GM23338 (cell line): Measurements from ENCODE around the gene S100A16.

Source experiments
- CREB1 ChIP-seq: fragments of 250-450 bp; sonication (Bioruptor Pico); IDR thresholded peaks from 2 replicates; pipeline ENCODE4 v1.5.0; 2020; ENCODE audit warnings: low read depth, mild to moderate bottlenecking, moderate library complexity
- CTCF ChIP-seq, 2 experiments: fragments of 200-600 bp in 1 of 2; sonication (generic) in 1 of 2; conservative IDR thresholded peaks; 2 replicates each; pipeline versions ENCODE4 v1.5.1 to v1.6.1; 2016 to 2017; ENCODE audit warnings: antibody characterized with exemption in 2 of 2, low read depth in 2 of 2, mild to moderate bottlenecking in 2 of 2, moderate library complexity in 1 of 2
- EZH2 ChIP-seq: fragments of 200-600 bp; sonication (generic); IDR thresholded peaks from one replicate; pipeline ENCODE4 v1.8.0; 2017; ENCODE audit warnings: antibody characterized with exemption, mild to moderate bottlenecking, low read depth; ENCODE audit not compliant: unreplicated experiment
- EZH2phosphoT487 ChIP-seq: fragments of 200-600 bp; sonication (generic); IDR thresholded peaks from one replicate; pipeline ENCODE4 v1.8.1; 2018; ENCODE audit warnings: antibody characterized with exemption; ENCODE audit not compliant: unreplicated experiment
- JUNB ChIP-seq: IDR thresholded peaks from one replicate; pipeline ENCODE4 v1.6.1; 2016; ENCODE audit warnings: antibody characterized with exemption; ENCODE audit not compliant: unreplicated experiment
- NANOG ChIP-seq: IDR thresholded peaks from 2 replicates; pipeline ENCODE4 v1.6.1; 2016; ENCODE audit warnings: antibody characterized with exemption, borderline replicate concordance
- POLR2AphosphoS5 ChIP-seq: IDR thresholded peaks from 2 replicates; pipeline ENCODE4 v1.6.1; 2016; ENCODE audit warnings: antibody characterized with exemption, low read depth
- STAT1 ChIP-seq: IDR thresholded peaks from one replicate; pipeline ENCODE4 v1.6.1; 2016; ENCODE audit warnings: antibody characterized with exemption; ENCODE audit not compliant: unreplicated experiment
- ZNF114 ChIP-seq: fragments of 250-450 bp; sonication (Bioruptor Pico); IDR thresholded peaks from 2 replicates; pipeline ENCODE4 v1.5.0; 2020; ENCODE audit warnings: mild to moderate bottlenecking, moderate library complexity

- TF ChIP-seq POLR2AphosphoS5 (no peak), CTCF (conservative IDR thresholded peaks at IDR 0.05; ENCODE audit: low read depth in 2 of 2) (no peak), NANOG (no peak), EZH2phosphoT487 (no peak), CREB1 (CRISPR knock-in tag) (no peak), STAT1 (no peak), EZH2 (no peak), JUNB (no peak), ZNF114 (no peak)
Measured at GRCh38 chr1:153569465-153569864, 43.5 kb downstream of the S100A16 start.
